GM18907 (cell line): ENCODE measurements around the gene LDB2.

ENCODE experiments used
- ATAC-seq: cut with Tn5 transposase; IDR thresholded peaks from one replicate; pipeline ENCODE4 v1.9.1; 2021; ENCODE audit warnings: mild to moderate bottlenecking, moderate library complexity; ENCODE audit not compliant: unreplicated experiment

Gene LDB2

DNA sequence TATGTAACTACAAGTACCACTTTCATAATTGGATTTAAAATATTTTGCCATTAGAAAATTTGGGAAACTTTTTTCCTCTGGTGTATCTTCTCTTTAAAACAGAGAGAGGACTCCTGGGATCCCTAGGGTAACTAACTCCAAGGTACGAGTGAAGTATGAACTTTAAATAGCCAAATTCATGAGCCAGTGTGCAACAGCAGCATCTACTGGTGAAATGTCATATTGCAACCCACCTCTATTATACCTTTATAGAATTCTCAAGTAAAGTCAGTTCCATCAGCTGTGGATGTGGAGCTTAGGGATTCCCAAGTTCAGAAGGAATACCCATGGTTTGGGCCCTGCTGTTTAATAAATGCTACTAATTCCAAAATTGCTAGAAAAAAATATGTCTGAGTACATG is 389.5 kb downstream of the LDB2 start:
- ATAC-seq: no peak

DNA sequence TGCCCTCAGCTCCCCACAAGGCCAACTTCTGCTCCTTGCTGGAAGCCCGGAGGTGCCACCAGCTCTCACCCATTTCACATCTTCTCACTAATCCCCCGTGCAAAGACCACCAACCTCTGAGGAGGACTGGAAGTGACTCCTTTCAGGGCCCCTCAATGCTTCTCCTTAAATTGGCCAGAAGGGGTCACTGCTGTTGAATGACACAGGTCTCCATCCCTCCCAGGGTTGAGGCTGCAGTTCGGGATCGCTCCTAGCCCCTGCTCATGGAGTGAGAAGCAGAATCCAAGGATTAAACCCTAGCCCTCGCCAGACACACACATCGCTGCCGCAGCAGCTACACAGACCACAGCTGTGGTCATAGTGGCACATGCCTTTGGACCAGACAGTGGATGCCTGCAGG is 392.7 kb downstream of the LDB2 start:
- ATAC-seq: no peak

DNA sequence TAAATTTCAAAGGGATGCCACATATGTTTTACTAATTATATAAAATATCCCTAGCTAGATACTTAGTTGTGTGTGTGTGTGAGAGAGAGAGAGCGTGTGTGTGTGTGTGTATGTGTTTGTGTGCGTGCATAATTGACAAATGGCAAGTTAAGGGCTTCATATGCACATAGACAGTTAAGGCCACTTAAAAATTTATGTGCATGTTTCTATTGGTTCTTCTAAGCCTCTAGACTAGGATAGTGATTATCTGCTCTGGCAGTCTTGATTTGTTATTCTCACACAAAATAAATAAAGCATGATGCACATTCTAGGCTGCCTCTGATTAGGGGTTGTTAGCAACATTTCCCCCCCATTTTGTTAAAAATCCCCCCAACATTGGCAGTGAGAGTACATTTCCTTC is 393.2 kb downstream of the LDB2 start:
- ATAC-seq: no peak

DNA sequence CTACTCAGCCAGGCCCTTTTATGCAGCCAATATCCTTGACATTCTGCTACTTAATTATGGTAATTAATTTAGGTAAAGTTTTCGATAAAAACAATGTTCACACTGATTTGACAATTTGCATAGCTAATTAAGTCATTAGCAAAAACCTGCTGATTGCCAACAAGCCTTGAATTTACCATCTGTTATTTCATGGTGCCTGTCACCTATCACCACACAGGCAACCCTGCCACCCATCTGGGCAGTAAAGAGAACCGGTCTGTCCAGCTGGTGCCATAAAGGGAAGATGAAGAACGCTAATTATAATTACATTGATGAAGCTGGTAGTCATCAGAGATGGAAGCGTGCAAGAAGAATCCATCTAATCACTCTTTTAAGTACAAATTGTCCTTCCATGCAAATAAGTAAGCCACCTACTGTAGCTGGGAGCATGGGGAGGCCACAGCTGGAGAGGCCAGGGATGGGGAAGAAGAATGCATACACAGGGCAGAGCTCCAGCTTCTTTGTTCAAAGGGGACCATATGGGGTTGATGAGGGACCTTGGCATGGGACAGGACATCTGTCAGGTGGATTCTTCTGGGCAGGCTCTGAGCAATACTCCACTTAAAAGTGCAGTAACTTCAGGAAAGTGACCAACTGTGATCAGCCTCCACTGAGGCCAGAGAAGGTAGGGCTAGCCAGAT is 394.9 kb downstream of the LDB2 start:
- no peak for ATAC-seq

DNA sequence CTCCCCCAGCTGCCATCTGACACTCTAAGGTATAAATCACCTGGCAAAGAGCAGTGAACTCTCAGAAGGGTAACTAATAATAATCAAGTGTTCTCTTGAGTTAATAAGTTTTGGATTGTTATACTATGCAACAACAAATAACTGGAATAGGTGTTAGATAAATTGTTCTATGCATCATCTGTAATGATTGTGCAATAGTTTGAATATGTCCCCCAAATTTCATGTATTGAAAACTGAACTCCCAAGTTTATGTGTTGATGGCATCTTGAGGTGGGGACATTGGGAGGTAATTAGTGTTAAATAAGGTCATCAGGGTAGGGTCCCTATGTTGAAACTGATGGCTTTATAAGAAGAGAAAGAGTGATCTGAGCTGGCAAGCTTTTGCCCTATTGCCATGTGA is 399.5 kb downstream of the LDB2 start:
- ATAC-seq: no peak

DNA sequence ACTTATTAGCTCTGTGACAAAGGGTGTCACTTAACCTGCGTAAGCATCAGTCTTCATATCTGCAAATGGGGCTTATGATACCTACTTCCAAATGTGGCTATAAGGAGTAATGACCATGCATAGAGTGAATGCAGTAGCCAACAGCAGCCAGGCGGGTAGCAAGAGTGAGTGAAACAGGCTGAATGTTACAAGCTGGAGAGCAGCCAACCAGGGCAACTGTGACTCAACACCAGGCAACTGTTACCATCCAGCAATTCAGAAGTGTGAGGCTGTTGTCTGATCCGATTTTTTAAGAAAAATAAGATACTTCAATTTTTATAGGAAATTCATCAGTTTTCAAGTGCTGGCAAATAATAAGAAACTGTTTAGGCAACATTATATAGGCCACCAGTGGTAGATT is 401.9 kb downstream of the LDB2 start:
- ATAC-seq: no peak

DNA sequence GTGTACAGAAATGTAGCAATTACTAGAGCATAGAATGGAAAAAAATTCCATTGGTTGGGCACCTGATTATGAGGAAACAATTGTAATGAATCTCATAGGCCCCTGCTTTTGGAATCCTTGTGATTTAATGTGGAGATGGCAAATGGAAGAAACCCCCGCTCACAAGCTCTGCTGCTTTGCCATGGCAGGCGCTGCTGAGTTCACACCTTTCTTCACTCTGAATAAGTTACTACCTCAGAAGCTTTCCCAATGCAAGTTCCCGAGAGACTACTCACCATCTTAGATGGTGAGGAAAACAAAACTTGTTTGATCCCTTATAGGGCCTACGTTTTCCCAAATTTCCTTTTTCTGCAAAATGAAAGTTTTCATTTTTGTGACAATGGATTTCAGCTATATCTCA is 405.6 kb downstream of the LDB2 start:
- no peak for ATAC-seq

DNA sequence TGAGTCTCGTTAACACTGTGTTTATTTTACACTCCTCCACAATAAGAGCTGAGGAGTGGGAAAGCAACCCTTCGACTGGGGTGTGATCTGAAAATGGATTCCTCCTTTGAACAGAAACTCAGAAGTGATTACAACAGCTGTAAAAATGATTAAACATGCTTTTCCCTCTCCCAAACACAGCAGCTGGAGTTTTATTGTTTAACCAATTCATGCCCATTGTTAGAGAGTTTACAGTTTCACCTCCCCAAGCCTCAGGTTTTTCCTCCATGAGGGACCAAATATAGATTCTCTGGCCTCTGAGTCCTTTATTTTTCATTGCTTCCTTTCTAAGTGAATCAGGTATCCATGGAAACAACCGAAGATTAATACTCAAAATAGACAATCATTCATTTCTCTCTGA is 409.2 kb downstream of the LDB2 start:
- no peak for ATAC-seq

DNA sequence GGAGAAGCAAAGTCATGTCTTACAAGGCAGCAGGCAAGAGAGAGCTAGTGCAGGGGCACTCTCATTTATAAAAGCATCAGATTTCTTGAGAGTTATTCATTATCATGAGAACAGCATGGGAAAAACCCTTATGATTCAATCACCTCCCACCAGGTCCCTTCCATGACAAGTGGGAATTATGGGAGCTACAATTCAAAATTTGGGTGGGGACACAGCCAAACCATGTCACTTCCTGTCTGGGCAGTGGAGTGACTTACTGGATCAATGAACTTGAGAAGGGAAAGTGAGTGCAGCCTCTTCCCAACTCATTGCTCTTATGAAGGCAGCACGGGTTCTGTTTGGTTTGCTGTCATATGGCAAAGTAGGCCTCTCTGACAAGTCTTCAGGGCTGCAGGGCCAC is 410.4 kb downstream of the LDB2 start:
- ATAC-seq: no peak

DNA sequence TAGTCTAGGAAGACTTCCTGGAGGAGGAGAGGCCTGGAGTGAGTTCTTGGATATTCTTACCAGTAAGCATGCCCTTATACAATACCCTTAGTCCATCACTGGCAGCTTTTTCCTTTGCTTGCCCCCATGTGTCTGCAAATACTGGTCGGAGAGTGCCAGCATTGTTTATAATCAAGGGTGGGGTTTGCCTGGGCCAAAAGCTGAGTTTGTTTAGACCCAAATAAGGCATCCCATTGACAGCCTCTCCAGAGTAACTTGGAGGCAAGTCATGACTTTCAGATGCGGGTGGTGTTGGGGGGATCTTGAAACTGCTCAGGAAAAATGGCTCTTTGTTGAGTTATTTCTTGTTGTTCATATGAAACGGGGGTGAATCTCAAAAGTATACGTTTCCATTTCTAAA is 413.7 kb downstream of the LDB2 start:
- ATAC-seq: no peak

DNA sequence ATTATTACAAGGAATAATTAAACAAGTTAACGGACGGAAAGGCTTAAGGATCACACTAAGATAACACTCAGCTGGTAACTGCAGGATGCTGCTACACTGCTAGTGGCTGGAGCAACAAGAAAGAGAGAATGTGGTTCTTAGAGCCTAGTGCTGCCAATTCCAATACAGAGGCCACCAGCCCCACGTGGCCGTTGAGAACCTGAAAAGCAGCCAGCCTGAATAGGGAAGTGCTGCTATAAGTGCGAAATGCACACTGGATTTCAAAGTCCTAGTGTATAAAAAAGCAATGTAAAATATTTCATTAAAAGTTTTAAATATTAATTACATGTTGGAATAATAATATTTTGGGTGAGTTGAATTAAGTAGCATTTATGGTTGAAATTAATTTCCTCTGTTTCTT is 414.9 kb downstream of the LDB2 start:
- no peak for ATAC-seq

DNA sequence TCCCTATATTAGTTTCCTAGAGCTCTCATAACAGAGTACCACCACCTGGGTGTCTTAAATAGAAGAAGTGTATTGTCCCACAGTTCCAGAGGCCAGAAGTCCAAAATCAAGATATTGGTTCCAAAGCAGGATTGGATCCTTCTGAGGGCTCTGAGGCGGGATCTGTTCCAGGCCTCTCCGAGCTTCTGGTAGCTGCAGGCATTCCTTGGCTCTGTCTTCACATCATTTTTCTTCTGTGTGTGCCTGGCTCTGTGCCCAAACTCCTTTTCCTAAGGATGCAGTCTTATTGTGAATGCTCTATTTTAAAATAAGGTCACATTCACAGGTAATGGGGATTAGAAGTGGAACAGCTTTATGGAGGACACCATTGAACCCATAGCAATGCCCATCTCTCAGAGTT is 418.4 kb downstream of the LDB2 start:
- ATAC-seq: no peak

DNA sequence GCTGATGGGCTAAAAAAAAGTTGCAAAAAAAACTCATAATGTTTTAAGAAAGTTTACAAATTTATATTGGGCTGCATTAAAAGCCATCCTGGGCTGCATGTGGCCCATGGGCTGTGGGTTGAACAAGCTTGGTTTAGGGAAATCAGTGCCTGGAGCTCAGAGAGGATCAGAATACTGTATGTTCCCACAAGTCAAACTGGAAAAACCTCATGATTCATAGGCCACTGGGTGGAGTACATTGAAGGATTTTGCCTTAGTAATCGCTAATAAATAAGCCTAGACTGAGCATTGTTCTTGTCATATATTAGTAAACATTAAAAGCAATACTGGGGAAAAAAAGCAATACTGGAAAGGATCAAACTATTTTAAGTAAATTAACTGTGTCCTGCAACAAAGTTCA is 425.9 kb downstream of the LDB2 start:
- ATAC-seq: no peak

DNA sequence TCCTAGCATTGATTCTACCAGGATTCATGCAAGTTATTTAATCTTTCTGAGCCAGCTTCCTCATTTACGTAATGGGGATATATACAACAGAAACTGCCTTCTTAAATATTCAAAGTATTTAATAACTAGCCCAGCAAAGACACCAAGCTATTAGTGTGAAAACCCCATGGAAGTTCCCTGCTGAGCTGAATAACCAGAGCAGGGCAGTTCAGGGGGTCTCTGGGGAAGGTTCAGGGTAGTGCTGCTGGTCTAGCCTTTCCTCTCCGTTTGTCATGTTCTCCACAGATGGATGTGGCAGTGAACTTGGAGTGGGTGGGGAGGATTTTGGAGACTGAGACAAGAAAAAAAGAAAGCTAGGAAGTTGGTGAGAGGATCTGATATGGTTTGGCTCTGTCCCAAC is 431.4 kb downstream of the LDB2 start:
- ATAC-seq: peak; percentile 68

DNA sequence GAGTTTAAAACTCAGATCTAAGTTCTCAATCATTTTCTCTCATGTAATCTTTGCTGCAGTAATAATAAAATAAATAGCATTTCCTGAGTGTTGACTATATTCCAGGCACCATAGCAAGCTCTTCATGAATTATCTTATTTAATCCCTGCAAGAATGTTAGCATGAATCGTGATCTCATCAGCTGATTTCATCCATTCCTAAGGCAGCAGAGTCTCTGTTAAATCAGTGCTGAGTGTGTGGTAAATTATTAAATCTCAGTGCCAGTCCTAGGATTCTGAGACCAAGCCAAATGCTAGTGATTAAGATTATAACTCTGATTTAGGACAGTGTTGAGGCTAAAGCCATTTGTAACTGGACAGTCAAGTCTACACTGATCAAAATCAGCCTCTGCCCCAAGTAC is 431.9 kb downstream of the LDB2 start:
- ATAC-seq: no peak

DNA sequence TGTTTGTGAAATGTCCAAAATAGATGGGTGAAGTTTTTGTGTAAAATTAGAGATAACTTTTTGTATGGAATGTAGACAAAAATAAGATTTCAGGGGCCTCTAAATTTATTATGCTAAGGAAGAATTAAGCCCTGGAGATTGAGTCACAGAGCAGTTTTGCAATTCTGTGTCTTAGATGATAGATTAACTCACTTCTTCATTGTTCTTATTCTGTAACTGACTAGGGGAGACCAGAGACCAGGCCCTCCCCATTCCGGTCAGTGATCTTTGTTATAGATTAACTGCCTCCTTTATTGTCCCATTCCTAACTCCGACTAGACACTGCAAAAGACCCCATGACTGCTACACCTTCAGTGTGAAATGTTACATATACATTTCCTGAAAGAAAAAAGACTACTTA is 433.8 kb downstream of the LDB2 start:
- ATAC-seq: no peak

DNA sequence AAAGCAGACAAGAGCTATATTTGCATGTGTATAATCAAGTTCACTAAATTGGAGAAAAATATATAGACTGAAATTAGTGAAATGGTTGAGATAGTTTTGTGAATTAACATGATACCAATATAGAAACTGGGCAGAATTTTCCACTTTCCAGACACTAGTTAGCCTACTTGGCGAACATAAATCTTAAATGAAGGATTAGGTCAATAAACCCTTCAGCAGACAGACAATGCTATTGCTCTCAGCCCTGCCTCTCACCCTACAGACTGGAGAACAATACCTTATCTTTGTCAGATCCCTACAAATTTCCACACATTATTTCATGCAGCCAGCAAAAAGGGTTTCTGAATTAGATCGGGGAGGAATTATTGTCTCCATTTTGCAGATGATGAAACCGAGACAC is 435.8 kb downstream of the LDB2 start:
- no peak for ATAC-seq

DNA sequence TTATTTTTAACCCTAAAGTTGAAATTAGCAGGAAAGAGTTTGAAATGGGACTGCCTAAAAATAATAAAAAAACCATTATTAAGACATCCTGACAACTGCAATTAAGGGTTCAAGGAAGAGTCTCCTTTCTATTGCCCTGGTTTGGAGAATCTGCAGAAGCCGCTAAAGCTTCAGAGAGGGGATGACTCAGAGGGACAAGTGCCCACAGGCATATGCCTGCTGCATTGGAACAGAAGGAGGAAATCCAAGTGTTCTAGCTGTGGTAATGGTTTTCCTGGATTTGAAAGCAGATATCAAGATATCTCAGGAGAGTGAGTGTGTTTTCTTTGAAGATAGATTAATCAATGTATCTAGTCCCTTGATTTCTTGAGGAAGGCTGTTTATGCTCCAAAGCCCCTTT is 437.1 kb downstream of the LDB2 start:
- ATAC-seq: no peak

DNA sequence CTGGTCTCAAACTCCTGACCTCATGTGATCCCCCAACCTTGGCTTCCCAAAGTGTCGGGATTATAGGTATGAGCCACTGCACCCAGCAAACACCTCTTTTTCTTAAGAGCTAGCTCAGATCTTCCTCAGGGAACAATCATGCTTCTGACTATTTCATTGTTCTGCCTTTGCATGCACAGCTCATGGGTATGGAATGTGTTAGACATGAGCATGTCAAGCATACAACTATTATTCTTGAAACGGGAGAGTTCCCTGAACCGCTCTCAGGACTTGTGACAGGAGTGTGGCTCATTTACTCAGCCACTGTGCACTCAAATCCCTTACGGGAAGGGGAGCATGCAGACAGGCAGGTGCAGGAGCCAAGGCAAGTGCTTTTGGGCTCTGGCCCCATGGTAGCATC is 440.5 kb downstream of the LDB2 start:
- no peak for ATAC-seq
